HL-60 (cell line): ENCODE data around the gene POLR1G.

ENCODE experiments used
- CTCF ChIP-seq: IDR thresholded peaks from one replicate; pipeline ENCODE4 v1.5.1; 2011; ENCODE audit warnings: low read length, control low read depth, inconsistent platforms; ENCODE audit not compliant: insufficient read depth
- SPI1 ChIP-seq: IDR thresholded peaks from 2 replicates; pipeline ENCODE4 v1.6.1; 2012; ENCODE audit warnings: low read depth, mild to moderate bottlenecking, borderline replicate concordance

- TF ChIP-seq CTCF: no peak
- TF ChIP-seq SPI1: no peak
These were observed 589 bp downstream of the POLR1G start for GRCh38 chr19:45407091-45407375.
